CD4-positive, alpha-beta T cell treated with Interleukin-12 subunit alpha and Interleukin-12 subunit beta, for 1 hour (primary cell): ENCODE results near the gene TMEM109.

ENCODE experiments used
- DNase-seq: peaks from one replicate; pipeline ENCODE4 v3.0.0-alpha.2; 2020

The TMEM109 gene

DNA sequence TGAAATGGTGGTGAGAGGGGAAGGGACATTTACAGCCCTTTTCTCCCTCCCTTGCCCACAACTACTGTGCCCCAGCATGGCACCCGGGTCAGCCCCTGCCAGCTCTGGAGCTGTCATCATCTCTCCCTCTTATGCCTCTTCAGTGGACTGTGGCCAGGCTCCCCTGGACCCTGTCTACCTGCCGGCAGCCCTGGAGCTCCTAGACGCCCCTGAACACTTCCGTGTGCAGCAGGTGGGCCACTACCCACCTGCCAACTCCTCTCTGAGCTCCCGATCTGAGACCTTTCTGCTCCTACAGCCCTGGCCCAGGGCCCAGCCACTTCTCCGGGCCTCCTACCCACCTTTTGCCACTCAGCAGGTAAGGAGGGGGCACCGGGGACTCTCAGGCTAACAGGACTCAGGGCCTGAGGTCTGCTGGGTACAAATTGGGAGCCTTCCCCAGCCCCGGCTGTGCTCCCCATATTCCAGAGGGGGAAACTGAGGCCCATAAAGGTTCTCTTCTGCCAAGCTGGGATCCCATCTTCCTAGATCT lies 13.2 kb downstream of the TMEM109 start:
- DNase-seq: no peak

DNA sequence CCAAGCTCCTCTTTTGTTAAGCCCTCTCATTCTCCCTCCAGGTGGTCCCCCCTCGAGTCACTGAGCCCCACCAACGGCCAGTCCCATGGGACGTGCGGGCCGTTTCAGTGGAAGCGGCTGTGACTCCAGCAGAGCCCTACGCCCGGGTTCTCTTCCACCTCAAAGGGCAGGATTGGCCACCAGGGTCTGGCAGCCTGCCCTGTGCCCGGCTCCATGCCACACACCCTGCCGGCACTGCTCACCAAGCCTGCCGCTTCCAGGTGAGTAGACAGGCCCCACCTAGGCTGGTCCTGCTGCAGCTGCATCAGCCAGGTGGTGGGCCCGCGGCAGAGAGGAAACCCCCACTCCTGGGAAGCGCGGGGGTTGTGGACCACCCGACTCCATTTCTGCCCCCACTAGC lies 13.6 kb downstream of the TMEM109 start:
- no peak for DNase-seq

DNA sequence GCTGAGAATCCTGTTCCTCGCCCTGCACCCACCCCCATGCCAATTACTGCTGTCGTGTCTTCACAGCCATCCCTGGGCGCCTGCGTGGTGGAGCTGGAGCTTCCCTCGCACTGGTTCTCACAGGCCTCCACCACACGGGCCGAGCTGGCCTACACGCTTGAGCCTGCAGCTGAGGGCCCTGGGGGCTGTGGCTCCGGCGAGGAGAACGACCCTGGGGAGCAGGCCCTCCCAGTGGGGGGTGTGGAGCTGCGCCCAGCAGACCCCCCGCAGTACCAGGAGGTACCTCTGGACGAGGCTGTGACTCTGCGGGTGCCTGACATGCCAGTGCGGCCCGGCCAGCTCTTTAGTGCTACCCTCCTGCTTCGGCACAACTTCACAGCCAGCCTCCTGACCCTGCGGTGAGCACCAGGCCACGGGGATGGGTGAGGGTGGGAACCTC lies 14.6 kb downstream of the TMEM109 start:
- no peak for DNase-seq

DNA sequence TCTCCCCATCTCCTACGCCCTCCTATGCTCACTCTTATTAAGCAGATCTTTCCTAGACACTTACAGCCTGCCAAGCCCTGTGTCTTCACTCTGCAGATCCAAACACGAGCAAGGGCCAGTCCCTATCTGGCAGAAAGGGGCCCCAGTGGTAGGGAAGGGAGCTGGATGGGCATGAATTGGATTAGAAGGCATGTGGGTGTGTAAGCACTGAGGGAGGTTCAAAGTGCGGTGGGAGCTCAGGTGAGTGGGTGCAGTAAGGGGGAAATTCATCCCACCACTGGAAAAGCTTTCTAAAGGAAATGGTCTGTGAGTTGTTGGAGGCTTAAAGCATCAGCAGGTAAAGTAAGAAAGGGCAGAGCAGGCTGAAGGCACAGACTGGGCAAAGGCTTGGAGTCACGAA lies 15.8 kb downstream of the TMEM109 start:
- no peak for DNase-seq

DNA sequence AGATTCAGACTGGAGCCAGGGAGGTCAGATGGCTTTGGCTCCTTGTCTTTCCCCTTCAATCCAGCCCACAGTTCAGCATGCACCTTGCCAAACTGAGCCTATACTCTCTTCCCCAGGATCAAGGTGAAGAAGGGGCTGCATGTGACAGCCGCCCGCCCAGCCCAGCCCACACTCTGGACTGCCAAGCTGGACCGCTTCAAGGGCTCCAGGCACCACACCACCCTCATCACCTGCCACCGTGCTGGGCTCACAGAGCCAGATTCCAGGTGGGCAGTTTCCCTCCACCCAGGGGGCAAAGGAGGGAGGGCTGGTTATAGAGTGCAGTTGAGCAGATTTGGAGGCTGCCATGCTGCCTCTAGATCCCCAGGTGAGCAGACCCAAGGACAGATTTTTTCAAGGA lies 16.4 kb downstream of the TMEM109 start:
- DNase-seq: no peak

DNA sequence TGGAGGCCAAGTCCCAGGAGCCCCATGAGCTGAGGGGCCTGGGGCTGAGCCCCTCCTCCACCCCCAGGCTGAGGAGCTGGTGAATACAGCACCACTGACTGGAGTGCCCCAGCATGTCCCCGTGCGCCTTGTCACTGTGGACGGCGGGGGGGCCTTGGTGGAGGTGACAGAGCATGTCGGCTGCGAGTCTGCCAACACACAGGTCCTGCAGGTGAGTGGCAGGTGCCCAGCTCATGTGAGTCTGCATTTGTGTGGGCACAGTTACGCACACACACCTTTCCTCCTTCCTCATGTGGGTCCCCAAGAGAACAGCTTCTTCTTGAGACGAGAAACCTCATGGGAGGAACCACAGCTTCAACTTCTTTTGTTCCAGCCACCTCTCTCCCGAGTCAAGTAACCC lies 18.0 kb downstream of the TMEM109 start:
- DNase-seq: no peak

DNA sequence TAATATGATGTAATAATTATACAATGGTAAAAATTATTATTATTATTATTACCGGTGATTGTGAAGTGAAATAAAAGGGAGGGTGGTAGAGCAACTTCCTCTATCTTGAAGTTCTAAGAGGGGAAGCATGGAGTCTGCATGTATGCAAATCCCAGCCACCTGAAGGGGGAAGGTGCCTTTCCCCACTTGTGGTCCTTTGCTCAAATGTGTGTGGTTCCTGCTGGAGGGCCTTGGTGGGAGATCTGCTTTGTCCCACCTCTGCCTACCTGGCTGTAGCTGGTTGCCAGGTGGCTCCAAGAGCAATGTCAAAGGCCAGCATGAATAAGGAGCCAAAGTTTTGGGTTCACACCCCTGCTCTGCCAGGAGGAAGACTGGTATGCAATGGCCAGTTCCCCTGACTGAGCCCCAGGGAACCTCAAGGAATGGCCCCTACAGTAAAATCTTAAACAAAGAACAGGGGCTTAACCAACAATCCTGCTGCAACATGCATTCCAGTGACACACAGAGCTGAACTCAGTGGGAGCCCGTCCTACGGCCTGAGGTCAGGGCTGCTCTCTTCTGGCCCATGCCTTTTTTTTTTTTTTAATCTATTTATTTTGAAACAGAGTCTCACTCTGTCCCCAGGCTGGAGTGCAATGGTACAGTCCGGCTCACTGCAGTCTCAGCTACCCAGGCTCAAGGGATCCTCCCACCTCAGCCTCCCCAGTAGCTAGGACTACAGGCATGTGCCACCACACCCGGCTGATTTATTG lies 18.8 kb downstream of the TMEM109 start:
- DNase-seq: no peak

DNA sequence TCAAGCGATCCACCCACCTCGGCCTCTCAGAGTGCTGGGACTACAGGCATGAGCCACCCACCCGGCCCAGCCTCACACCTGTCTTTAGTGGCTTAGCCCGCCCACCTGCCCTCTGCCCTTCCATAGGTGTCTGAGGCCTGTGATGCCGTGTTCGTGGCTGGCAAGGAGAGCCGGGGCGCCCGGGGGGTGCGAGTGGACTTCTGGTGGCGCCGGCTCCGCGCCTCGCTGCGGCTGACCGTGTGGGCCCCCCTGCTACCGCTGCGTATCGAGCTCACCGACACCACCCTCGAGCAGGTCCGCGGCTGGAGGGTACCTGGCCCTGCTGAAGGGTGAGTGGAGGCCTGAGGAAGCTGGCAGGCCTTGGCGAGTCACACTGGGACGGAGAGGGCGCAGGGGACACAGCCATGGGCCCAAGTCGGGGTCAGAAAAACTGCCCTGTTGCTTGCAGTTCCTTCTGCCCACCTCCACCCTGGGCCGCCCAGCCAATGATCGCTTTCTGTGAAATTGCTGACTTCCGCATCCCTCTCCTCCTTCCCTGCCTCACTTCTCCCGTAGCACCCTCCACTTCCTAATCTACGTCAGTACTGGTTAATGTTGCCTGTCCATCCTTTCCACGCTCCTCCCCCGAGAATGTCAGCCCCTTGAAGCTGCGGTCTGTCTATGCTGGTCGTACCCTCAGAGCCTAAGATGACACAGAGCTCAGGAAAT lies 19.6 kb downstream of the TMEM109 start:
- DNase-seq: no peak

DNA sequence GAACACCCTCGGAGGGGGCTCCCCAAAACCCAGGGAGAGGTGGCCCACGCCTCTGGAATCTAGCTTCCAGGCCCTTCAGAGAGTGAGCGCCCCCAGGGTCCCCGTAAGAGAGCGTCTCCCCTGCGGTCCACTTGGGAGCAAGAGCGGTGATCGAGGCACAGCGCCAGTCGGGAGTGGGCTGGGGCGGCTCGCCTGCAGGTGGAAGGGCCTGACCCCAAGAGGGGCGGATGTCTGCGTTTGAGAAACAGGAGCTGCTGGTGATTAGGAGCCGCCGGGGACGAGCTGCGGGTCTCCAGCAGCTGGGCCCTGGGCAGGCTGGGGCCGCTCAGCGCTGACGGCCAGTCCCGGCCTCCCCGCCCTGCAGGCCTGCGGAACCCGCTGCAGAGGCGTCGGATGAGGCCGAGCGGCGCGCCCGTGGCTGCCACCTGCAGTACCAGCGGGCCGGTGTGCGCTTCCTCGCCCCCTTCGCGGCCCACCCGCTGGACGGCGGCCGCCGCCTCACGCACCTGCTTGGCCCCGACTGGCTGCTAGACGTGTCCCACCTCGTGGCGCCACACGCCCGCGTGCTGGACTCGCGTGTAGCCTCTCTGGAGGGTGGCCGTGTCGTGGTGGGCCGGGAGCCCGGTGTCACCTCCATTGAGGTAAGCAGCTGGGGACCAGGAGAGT lies 20.3 kb downstream of the TMEM109 start:
- DNase-seq: no peak

DNA sequence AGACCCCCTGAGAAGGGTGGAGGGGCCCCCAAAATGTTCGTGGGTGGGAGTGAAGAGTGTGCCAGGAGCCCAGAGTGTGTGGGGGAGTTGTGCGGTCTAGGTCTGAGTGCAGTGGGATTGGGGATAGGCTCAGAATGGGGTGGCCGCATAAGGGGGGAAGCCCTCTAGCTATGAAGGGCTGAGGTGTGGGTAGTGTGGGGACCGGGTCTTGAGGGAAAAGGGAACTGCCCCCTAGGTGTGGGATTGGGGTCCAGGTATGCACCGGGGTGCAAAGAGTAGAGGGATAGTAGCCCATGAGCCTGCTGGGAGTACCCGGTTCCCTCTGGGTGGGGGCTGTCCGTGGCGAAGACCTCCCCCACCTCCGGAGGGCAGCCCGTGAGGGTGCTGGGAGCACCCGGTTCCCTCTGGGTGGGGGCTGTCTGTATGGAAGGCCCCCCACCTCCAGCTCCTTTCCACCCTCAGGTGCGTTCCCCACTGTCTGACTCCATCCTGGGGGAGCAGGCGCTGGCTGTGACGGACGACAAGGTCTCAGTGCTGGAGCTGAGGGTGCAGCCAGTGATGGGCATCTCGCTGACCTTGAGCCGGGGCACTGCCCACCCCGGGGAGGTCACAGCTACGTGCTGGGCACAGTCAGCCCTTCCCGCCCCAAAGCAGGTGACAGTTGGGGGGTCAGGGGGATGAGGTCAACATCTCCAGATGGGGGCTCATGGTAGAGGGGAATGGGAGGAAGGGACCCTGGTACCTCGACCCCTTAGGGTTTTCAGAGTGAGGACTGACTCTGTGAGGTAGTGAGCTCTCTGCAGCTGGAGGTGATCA lies 21.0 kb downstream of the TMEM109 start:
- no peak for DNase-seq

DNA sequence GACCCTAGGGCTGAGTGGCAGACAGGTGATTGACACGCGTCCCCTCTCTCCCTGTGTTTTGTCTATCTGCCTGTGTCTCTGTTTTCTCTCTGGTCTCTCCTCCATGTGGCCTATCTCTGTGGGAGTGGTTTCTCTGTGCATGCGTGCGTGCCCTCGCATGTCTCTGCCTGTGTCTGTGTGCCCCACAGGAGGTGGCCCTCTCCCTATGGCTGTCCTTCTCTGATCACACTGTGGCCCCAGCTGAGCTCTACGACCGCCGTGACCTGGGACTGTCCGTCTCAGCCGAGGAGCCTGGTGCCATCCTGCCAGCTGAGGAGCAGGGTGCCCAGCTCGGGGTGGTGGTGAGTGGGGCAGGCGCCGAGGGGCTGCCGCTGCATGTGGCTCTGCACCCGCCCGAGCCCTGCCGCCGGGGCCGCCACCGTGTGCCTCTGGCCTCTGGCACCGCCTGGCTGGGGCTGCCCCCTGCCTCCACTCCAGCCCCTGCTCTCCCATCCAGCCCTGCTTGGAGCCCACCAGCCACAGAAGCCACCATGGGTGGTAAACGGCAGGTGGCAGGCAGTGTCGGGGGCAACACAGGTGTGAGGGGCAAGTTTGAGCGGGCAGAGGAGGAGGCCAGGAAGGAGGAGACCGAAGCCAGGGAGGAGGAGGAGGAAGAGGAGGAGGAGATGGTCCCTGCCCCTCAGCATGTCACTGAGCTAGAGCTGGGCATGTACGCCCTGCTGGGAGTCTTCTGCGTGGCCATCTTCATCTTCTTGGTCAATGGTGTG lies 21.9 kb downstream of the TMEM109 start:
- no peak for DNase-seq

DNA sequence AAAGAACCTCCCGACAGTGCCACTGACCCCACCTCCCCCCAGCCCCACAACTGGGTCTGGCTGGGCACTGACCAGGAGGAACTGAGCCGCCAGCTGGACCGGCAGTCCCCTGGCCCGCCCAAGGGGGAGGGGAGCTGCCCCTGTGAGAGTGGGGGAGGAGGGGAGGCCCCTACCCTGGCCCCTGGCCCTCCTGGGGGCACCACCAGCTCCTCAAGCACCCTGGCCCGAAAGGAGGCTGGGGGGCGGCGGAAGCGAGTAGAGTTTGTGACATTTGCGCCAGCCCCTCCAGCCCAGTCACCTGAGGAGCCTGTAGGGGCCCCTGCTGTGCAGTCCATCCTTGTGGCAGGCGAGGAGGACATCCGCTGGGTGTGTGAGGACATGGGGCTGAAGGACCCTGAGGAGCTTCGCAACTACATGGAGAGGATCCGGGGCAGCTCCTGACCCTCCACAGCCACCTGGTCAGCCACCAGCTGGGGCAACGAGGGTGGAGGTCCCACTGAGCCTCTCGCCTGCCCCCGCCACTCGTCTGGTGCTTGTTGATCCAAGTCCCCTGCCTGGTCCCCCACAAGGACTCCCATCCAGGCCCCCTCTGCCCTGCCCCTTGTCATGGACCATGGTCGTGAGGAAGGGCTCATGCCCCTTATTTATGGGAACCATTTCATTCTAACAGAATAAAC lies 22.6 kb downstream of the TMEM109 start:
- DNase-seq: no peak

DNA sequence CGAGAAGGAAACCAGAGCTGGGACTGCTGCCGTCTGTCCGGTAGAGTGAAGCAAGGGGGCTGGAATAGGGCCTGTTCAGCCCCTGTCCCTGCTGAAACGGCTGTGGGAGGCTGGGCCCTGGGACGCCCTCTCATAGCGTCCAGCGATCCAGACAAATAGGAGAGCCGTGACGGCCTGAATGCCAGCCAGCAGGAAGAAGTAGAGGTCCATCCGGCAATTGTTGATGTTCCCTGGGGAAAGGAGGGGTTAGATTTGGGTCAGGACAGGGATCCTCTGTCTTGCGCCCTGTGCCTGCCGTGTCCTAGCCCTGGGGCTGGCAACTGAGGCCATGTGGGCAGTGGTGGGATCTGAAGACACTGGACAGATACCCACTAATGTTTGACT lies 23.2 kb downstream of the TMEM109 start:
- no peak for DNase-seq

DNA sequence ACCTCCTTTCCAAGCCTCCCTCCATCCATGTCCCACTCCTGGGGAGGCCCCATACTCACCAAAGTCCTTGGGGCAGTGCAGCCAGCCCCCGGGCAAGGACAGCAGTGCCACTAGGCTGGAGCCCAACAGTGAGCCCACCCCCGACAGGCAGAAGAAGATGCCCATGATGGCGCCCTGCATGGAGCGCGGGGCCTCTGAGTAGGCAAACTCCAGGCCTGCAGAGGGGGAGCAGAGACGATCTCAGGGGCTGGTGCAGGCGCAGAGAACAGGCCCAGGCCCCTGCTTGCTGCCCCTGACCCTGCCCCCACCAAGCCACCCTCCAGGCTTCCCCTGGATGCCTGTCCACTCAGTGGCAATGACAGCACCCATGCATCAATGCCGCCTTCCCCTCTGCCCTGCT lies 23.9 kb downstream of the TMEM109 start:
- DNase-seq: no peak

DNA sequence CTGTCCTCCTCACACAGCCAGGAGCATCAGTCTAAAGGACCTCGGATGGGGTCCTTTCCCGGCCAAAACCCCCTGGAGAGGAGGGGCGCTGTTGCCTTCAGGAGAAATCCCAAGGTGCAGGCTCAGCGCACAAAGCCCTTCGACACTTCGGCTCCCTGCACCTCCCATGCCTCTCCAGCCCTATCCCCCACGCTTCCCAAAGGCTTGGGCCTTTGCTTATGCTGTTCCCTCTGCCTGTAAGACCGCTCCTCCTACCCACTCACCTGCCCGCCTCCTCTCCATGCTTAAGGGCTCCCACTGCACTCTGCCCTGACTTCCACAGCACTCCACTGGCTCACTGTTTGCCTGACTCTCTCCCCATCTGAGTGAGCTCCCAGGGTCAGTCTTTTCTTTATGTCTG lies 24.5 kb downstream of the TMEM109 start:
- no peak for DNase-seq

DNA sequence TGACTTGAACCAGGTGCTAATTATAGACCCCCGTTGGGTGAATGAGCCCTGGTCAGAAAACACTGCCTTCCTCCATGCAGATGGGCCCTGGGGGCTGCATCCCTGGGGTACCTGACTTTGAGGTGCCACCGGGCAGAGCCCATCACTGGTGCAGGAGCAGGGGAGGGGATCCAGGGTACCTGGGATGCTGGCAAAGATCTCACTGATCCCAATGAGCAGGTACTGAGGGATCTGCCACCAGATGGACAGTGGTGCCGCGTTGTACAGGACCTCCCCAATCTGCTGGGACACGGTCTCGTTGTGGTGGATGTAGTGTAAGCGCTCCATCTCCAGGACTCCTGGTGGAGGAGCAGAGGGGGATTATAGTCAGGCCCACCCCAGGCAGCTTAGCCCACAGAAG lies 25.3 kb downstream of the TMEM109 start:
- no peak for DNase-seq

DNA sequence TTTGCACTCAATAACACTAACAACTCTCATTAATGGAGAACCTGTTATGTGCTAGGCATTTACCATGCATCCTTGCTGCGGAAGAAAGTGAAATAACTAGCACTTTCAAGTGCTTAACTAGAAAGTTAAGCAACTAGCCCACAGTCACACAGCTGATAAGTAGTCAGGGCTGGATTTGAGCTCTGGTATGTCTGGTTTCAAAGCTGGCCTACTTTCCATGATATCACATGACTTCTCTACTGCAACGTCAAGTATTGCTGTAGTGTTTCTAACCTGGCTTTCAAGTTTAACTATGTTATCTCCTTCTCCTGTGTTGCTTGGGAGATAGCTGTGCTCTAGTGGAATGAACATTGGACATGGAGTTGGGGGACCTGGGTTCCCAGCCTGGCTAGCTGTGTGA lies 25.9 kb downstream of the TMEM109 start:
- DNase-seq: no peak

DNA sequence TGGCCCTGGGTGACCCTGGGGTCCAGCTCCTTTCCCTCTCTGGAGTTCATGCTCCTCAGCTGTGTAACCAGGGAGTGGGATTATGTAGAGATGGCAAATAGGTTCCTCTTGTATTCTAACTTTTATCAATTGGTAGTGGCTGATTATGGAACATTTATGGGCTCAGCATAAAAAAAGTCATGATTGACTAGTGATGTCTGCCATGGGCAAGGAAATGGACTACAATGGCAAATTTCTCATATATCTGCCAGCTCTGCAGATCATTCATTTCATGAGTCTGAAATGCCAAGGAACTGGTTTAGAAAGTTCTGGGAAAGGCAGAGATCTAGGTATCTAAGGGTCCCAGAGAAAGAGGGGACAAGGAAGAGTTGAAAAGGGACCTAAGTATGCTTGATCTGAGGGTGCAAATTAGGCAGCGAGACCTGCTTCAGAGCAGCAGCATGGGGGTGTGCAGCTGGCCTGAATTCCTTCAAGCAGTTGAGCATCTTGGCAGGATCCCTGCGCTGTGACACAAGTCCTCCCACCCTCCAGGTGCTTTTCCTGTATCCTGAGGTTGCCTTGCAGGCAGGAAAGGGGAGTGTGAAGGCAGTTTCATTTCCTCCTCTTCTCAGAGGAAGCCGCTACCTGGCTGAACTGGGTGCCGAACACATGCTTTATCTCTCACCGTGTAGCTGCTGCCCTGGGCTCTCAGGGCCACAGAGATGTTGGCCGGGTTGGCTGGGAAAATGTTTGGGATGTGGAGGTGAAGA lies 27.6 kb downstream of the TMEM109 start:
- no peak for DNase-seq

DNA sequence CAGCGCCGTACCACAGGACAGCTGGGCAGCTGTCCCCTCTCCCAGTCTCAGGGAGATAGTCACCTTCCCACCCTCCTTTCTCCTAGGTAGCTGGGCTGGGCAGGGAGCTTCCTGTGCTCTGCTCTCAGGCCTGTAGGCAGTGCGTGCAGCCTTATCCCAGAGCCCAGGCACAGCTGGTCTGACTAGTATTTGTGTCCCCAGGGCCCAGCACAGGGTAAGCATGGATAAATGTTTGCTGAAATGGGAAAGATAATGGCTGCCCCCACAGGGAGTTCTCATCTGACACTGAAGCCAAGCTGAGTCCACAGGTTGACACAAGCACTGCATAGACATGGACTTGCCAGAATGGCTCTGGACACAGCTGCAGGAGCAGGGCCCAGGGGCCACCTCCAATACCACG lies 28.3 kb downstream of the TMEM109 start:
- no peak for DNase-seq

DNA sequence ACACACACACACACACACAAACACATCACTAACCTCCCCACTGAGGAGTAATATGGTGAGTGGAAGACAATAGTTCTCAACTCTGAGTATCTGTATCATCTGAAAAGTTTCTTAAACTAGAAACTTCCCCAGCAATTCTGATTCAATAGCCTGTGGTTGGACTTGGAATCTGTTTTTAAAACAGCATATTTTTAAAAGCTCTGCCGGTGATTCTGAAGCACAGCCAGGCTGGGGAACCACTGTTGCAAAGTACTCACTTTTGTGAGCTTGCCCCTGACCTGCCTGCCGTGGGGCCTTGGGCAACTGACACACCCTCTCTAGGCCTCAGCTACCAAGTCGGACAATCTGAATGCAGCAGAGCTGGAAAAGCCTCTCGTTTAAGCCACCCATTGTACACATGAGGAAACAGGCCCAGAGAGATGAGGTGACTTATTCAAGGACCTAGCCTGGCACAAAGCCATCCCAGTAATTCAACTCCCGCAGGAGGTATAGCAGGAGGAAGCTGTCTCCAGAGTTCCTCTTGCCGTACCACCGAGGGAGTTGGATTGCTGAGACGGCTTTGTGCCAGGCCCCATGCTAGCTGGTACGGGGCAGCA lies 29.1 kb downstream of the TMEM109 start:
- no peak for DNase-seq
